Calu3 (cell line): ENCODE data around the gene EVL. TPM values are rescaled to one million over a fixed set of nuclear protein-coding genes. Genes with fewer than 3 reads are reported as not detected.

Experiments used
- BruUV-seq: library from RNA; stranded (reverse); fragments of 400-500 nt; replicated peaks from 2 replicates; lab custom pipeline; 2021; lab: Mats Ljungman, UMichigan
- CTCF ChIA-PET: fragments of 300-600 bp; sonication (Branson Sonifier 250); formaldehyde crosslinking; loops from one replicate; lab custom pipeline; 2022; ENCODE audit warnings: antibody characterized with exemption; lab: Charles Lee
- DNase-seq: peaks from one replicate; pipeline ENCODE4 v3.0.0; 2022
- H3K27ac Mint-ChIP-seq: one replicate; pipeline ENCODE4 v1.8.0; 2022; ENCODE audit warnings: mixed read lengths; ENCODE audit not compliant: unreplicated experiment
- H3K27me3 Mint-ChIP-seq: one replicate; pipeline ENCODE4 v1.8.0; 2022; ENCODE audit warnings: mixed read lengths; ENCODE audit not compliant: unreplicated experiment
- H3K36me3 Mint-ChIP-seq: one replicate; pipeline ENCODE4 v1.8.0; 2022; ENCODE audit warnings: mild to moderate bottlenecking, moderate library complexity, mixed read lengths; ENCODE audit not compliant: insufficient read depth, unreplicated experiment
- H3K4me1 Mint-ChIP-seq: one replicate; pipeline ENCODE4 v1.8.0; 2022; ENCODE audit warnings: mild to moderate bottlenecking, low read depth, mixed read lengths; ENCODE audit not compliant: unreplicated experiment
- H3K4me3 Mint-ChIP-seq: one replicate; pipeline ENCODE4 v1.8.0; 2022; ENCODE audit warnings: mild to moderate bottlenecking, low read depth, moderate library complexity, mixed read lengths; ENCODE audit not compliant: unreplicated experiment
- H3K9me3 Mint-ChIP-seq: one replicate; pipeline ENCODE4 v1.8.0; 2022; ENCODE audit warnings: low read depth, mixed read lengths; ENCODE audit not compliant: unreplicated experiment
- intact Hi-C: fragments of 100-400 bp; cut with micrococcal nuclease; formaldehyde crosslinking; loops from one replicate; pipeline ENCODE4 v1.10.0; 2022; ENCODE audit not compliant: unreplicated experiment
- total RNA-seq: library from RNA; stranded (reverse); gene quantifications from 2 replicates; pipeline ENCODE4 v1.2.3, GENCODE V29; 2022
- TF ChIP-seq, protein P1 (sequence below): fragments of 200-600 bp; IDR thresholded peaks from one replicate; pipeline ENCODE4 v1.8.0; 2022; ENCODE audit warnings: antibody characterized with exemption; ENCODE audit not compliant: unreplicated experiment

Gene EVL
- total RNA-seq, 1 experiment from 2014 or later: 33.5 TPM

DNA sequence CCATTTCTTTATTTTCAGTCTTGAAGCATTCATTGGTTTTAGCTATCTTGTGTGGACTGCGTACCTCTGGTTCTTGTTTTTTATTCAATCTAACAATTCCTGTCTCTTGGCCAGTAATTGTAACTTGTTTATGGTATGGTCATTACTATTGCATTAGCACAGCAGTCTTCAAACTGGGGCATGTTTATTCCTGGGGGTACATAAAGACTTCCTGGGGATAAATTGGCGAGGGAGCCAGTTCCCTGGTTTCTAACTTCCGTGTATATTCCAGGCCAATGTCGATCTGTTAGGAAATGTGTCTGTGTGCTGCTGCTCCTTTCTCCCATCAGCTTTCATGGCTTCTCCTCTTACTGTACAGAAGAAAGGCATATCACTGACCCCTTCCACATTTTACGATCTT lies 13.7 kb upstream of the EVL start:
- TF ChIP-seq, protein P1, sequence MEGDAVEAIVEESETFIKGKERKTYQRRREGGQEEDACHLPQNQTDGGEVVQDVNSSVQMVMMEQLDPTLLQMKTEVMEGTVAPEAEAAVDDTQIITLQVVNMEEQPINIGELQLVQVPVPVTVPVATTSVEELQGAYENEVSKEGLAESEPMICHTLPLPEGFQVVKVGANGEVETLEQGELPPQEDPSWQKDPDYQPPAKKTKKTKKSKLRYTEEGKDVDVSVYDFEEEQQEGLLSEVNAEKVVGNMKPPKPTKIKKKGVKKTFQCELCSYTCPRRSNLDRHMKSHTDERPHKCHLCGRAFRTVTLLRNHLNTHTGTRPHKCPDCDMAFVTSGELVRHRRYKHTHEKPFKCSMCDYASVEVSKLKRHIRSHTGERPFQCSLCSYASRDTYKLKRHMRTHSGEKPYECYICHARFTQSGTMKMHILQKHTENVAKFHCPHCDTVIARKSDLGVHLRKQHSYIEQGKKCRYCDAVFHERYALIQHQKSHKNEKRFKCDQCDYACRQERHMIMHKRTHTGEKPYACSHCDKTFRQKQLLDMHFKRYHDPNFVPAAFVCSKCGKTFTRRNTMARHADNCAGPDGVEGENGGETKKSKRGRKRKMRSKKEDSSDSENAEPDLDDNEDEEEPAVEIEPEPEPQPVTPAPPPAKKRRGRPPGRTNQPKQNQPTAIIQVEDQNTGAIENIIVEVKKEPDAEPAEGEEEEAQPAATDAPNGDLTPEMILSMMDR: no peak
- H3K4me3 Mint-ChIP-seq: no peak overlapping the region
- H3K9me3 Mint-ChIP-seq: no peaks in the 10 kb centered on the region
- no peak overlapping the region for H3K27ac Mint-ChIP-seq
- H3K36me3 Mint-ChIP-seq: no peaks in the 10 kb centered on the region
- H3K27me3 Mint-ChIP-seq: no peaks in the 10 kb centered on the region
- CTCF ChIA-PET: interaction anchor here (0.6 kb wide), 1 partner anchor 28 kb away, joined by 3 read pairs; no protein-coding TSS in a partner anchor
- no peak for DNase-seq
- H3K4me1 Mint-ChIP-seq: no peaks in the 10 kb centered on the region
- intact Hi-C loops: no loop called here
- BruUV-seq: no TSS peak

GRCh38 chr14:100052819-100053218 lies 12.4 kb upstream of the EVL start:
- no peaks in the 10 kb centered on the region for H3K4me1 Mint-ChIP-seq
- no peaks in the 10 kb centered on the region for H3K36me3 Mint-ChIP-seq
- no peak overlapping the region for H3K4me3 Mint-ChIP-seq
- H3K9me3 Mint-ChIP-seq: no peaks in the 10 kb centered on the region
- no TSS peak for BruUV-seq
- CTCF ChIA-PET: no interaction called here
- no peak overlapping the region for H3K27ac Mint-ChIP-seq
- no peaks in the 10 kb centered on the region for H3K27me3 Mint-ChIP-seq
- TF ChIP-seq, protein P1: no peak
- no peak for DNase-seq
- intact Hi-C loops: no loop called here

DNA sequence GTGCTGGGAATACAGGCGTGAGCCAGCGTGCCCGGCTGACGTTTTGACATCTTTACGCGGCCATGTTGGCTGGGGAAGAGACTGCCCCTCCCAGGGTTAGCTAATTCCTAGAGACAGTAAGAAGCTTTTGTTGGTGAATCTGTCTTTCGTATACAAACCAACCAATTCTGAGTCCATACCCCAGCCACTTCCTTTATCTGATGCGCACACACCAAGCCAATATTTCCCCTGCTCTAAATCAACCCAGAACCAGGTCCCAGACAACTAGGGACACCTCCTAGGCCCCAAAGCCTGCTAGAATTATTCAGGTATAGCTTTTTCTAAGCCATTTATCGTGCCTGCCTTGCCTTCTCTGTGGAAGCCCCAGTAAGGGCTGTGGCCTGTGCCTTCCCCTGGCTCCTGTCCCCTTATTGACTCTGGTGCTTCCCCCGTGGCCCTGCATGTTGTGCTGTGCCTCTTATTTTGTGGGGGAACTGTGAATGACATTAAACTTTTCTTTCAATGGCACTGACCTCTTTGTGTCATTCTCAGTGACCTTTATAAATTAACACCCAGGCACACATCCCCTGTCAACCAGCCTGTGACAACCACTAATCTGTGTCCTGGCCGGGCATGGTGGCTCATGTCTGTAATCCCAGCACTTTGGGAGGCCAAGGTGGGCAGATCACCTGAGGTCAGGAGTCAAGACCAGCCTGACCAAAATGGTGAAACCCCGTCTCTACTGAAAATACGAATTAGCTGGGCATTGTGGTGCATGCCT lies 10.7 kb upstream of the EVL start:
- no peak overlapping the region for H3K27ac Mint-ChIP-seq
- H3K4me1 Mint-ChIP-seq: peaks cover 9% of the 10 kb centered on the region
- H3K9me3 Mint-ChIP-seq: no peaks in the 10 kb centered on the region
- DNase-seq: no peak
- no TSS peak for BruUV-seq
- intact Hi-C loops: no loop called here
- CTCF ChIA-PET: no interaction called here
- no peak overlapping the region for H3K4me3 Mint-ChIP-seq
- TF ChIP-seq, protein P1: no peak
- H3K36me3 Mint-ChIP-seq: peaks cover 3% of the 10 kb centered on the region
- H3K27me3 Mint-ChIP-seq: no peaks in the 10 kb centered on the region

- no peaks in the 10 kb centered on the region for H3K27me3 Mint-ChIP-seq
- BruUV-seq: no TSS peak
- H3K4me3 Mint-ChIP-seq: no peak overlapping the region
- intact Hi-C loops: no loop called here
- peaks cover 11% of the 10 kb centered on the region for H3K4me1 Mint-ChIP-seq
- no peak overlapping the region for H3K27ac Mint-ChIP-seq
- CTCF ChIA-PET: interaction anchor here (0.8 kb wide), 1 partner anchor 59 kb away, joined by 13 read pairs; no protein-coding TSS in a partner anchor
- no peak for DNase-seq
- TF ChIP-seq, protein P1: no peak
- H3K36me3 Mint-ChIP-seq: peaks cover 5% of the 10 kb centered on the region
- H3K9me3 Mint-ChIP-seq: no peaks in the 10 kb centered on the region
These were observed 8.8 kb upstream of the EVL start for GRCh38 chr14:100056431-100056830.
